GM12878 (cell line): ENCODE data around the gene GTF2A1. TPM values are rescaled to one million over a fixed set of nuclear protein-coding genes. Genes with fewer than 3 reads are reported as not detected.

Experiments used
- ATAC-seq: fragments of 200-7000 bp; cut with Tn5 transposase; 3 replicates; pipeline ENCODE4 v1.9.1; 2020; ENCODE audit warnings: mild to moderate bottlenecking, moderate library complexity
- BruUV-seq: library from RNA; stranded (reverse); fragments of 400-500 nt; replicated peaks from 2 replicates; lab custom pipeline; 2021; lab: Mats Ljungman, UMichigan
- CTCF ChIA-PET: fragments of 300-600 bp; sonication (Branson Sonifier 250); formaldehyde crosslinking; extraction: SDS; loops from one replicate; lab custom pipeline; 2021; ENCODE audit warnings: inconsistent platforms; lab: Yijun Ruan, JAX
- POLR2A ChIA-PET: fragments of 350-600 bp; formaldehyde crosslinking; extraction: SDS; loops from one replicate; lab custom pipeline; 2021; ENCODE audit warnings: inconsistent platforms; lab: Charles Lee
- RAD21 ChIA-PET: fragments of 300-600 bp; sonication (Branson Sonifier 250); formaldehyde crosslinking; loops from one replicate; lab custom pipeline; 2023; ENCODE audit warnings: antibody characterized with exemption; ENCODE audit not compliant: unreplicated experiment; lab: Charles Lee
- SMC1A ChIA-PET: fragments of 300-600 bp; sonication (Branson Sonifier 250); formaldehyde crosslinking; loops from one replicate; lab custom pipeline; 2023; ENCODE audit not compliant: unreplicated experiment, uncharacterized antibody; lab: Charles Lee
- DNase-seq: peaks from one replicate; pipeline ENCODE4 v3.0.0-alpha.2; 2011; ENCODE audit warnings: low read depth, low spot score
- FAIRE-seq: peaks from 3 replicates; lab custom pipeline; 2011; peaks lifted over from hg19 to GRCh38; lab: Jason Lieb, UNC
- H2AFZ ChIP-seq: 2 replicates; pipeline ENCODE4 v1.6.0; 2011; ENCODE audit warnings: low read depth, low read length, control low read depth; ENCODE audit not compliant: control insufficient read depth
- H3K27ac ChIP-seq: 2 replicates; pipeline ENCODE4 v1.5.1; 2011; ENCODE audit warnings: control low read depth; ENCODE audit not compliant: control insufficient read depth, insufficient read depth
- H3K27me3 ChIP-seq, 2 experiments: replicated peaks in 1 of 2; 2 replicates each; pipeline versions ENCODE4 v1.6.0 to v1.6.1; 2011; ENCODE audit warnings: low read length in 1 of 2; ENCODE audit not compliant: control insufficient read depth in 2 of 2, insufficient read depth in 2 of 2
- H3K36me3 ChIP-seq, 2 experiments: 2 replicates each; pipeline ENCODE4 v1.5.1; 2011; ENCODE audit warnings: low read length in 1 of 2; ENCODE audit not compliant: control insufficient read depth in 2 of 2, insufficient read depth in 2 of 2
- H3K4me1 ChIP-seq: 2 replicates; pipeline ENCODE4 v1.6.1; 2011; ENCODE audit warnings: mild to moderate bottlenecking, low read length, moderate library complexity, mixed read lengths; ENCODE audit not compliant: control insufficient read depth, insufficient read depth
- H3K4me2 ChIP-seq: 2 replicates; pipeline ENCODE4 v1.6.0; 2011; ENCODE audit warnings: control low read depth; ENCODE audit not compliant: control insufficient read depth, insufficient read depth
- H3K4me3 ChIP-seq: fragments of 200-600 bp; sonication (generic); 2 replicates; pipeline ENCODE4 v1.5.1; 2016
- H3K79me2 ChIP-seq: 2 replicates; pipeline ENCODE4 v1.6.0; 2011; ENCODE audit warnings: low read length; ENCODE audit not compliant: control insufficient read depth, insufficient read depth
- H3K9ac ChIP-seq: 2 replicates; pipeline ENCODE4 v1.8.0; 2011; ENCODE audit warnings: low read length, control low read depth, mixed read lengths; ENCODE audit not compliant: control insufficient read depth, insufficient read depth
- H3K9me3 ChIP-seq: replicated peaks from 3 replicates; pipeline ENCODE4 v1.5.1; 2011; ENCODE audit warnings: mild to moderate bottlenecking, low read length; ENCODE audit not compliant: control insufficient read depth, insufficient read depth
- H4K20me1 ChIP-seq: 2 replicates; pipeline ENCODE4 v1.6.0; 2011; ENCODE audit not compliant: control insufficient read depth, insufficient read depth
- BHLHE40 ChIP-seq, 2 experiments: fragments of 450-650 bp in 1 of 2; IDR thresholded peaks; 2 replicates each; pipeline ENCODE4 v1.6.1; 2011 to 2017; ENCODE audit warnings: low read depth in 2 of 2, borderline replicate concordance in 1 of 2, improper control_type of control experiment in 1 of 2, low read length in 1 of 2, mild to moderate bottlenecking in 1 of 2
- CEBPB ChIP-seq, 2 experiments: fragments of 150-350 bp in 1 of 2; IDR thresholded peaks; 2 replicates each; pipeline ENCODE4 v1.6.1; 2012 to 2014; ENCODE audit warnings: low read depth in 2 of 2, low read length in 2 of 2, borderline replicate concordance in 1 of 2, inconsistent platforms in 1 of 2
- CHD4 ChIP-seq: fragments of 200-600 bp; sonication (generic); IDR thresholded peaks from 2 replicates; pipeline ENCODE4 v1.6.1; 2016; ENCODE audit warnings: mild to moderate bottlenecking
- NBN ChIP-seq: fragments of 450-650 bp; IDR thresholded peaks from 2 replicates; pipeline ENCODE4 v1.6.1; 2016
- POLR2A ChIP-seq: IDR thresholded peaks from 2 replicates; pipeline ENCODE4 v1.6.1; 2011; ENCODE audit warnings: low read depth, mild to moderate bottlenecking, low read length
- RB1 ChIP-seq: fragments of 450-650 bp; formaldehyde crosslinking; IDR thresholded peaks from 2 replicates; pipeline ENCODE4 v1.6.1; 2017; ENCODE audit warnings: mild to moderate bottlenecking, borderline replicate concordance
- RBBP5 ChIP-seq: fragments of 200-600 bp; sonication (generic); conservative IDR thresholded peaks from 2 replicates; pipeline ENCODE4 v1.6.1; 2016
- RFX5 ChIP-seq: IDR thresholded peaks from 2 replicates; pipeline ENCODE4 v1.6.1; 2011; ENCODE audit warnings: low read depth, low read length, improper control_type of control experiment
- SMAD1 ChIP-seq: fragments of 450-650 bp; IDR thresholded peaks from 2 replicates; pipeline ENCODE4 v1.6.1; 2018; ENCODE audit warnings: mild to moderate bottlenecking, low read depth; ENCODE audit not compliant: partially characterized antibody
- SP1 ChIP-seq: IDR thresholded peaks from one replicate; pipeline ENCODE4 v1.6.1; 2011; ENCODE audit warnings: low read depth, low read length
- STAT1 ChIP-seq: fragments of 450-650 bp; conservative IDR thresholded peaks from 2 replicates; pipeline ENCODE4 v1.6.1; 2014; ENCODE audit warnings: antibody characterized with exemption, mild to moderate bottlenecking
- TCF3 ChIP-seq: IDR thresholded peaks from 2 replicates; pipeline ENCODE4 v1.6.1; 2012; ENCODE audit warnings: low read depth, mild to moderate bottlenecking, low read length, borderline replicate concordance; ENCODE audit not compliant: insufficient read depth
- YBX1 ChIP-seq: fragments of 450-650 bp; IDR thresholded peaks from 2 replicates; pipeline ENCODE4 v1.6.1; 2016; ENCODE audit warnings: antibody characterized with exemption
- ZBTB11 ChIP-seq: fragments of 450-650 bp; formaldehyde crosslinking; IDR thresholded peaks from 2 replicates; pipeline ENCODE4 v1.5.0; 2022; ENCODE audit warnings: mild to moderate bottlenecking, missing genetic modification characterization
- WGBS: methylation state at CpG from one replicate; pipeline ENCODE4 v1.1.6; 2016; ENCODE audit warnings: low lambda C conversion rate; ENCODE audit not compliant: insufficient replicate concordance, insufficient coverage; ENCODE audit errors: missing lambda C conversion rate; 5-methylcytosine and 5-hydroxymethylcytosine counted together
- in situ Hi-C: fragments of 300-500 bp; cut with MboI; formaldehyde crosslinking; loops from 9 replicates; pipeline ENCODE4 v1.14.3; 2018; ENCODE audit warnings: mixed read lengths
- intact Hi-C: fragments of 100-400 bp; cut with micrococcal nuclease; formaldehyde crosslinking; loops from one replicate; pipeline ENCODE4 v1.14.2; 2022; ENCODE audit not compliant: unreplicated experiment
- polyA plus RNA-seq, 11 experiments: library from polyadenylated mRNA; depleted of rRNA in 4 of 11; unstranded in 6 of 11; stranded (reverse) in 5 of 11; fragments of >200 nt; fragmentation: Nextera tagmentation in 4 of 11; fragmentation: Illumina TruSeq in 1 of 11; extraction: Ambion mirVana in 4 of 11; extraction: Trizol in 1 of 11; gene quantifications; 1 replicate in 1 of 11; 2 replicates in 10 of 11; pipeline versions ENCODE4 v1.2.1 to v1.2.3, GENCODE V29; 2011 to 2016; ENCODE audit warnings: inconsistent platforms in 2 of 11, missing spikeins in 2 of 11, low read depth in 1 of 11
- total RNA-seq, 4 experiments: library from RNA; depleted of rRNA in 3 of 4; stranded (reverse); fragments of >200 nt in 3 of 4; fragmentation: Illumina TruSeq in 1 of 4; extraction: Trizol in 1 of 4; gene quantifications; 2 replicates each; pipeline versions ENCODE4 v1.2.1 to v1.2.3, GENCODE V29; 2013 to 2021
- TF ChIP-seq, protein P1 (sequence below): fragments of 450-650 bp; IDR thresholded peaks from 2 replicates; pipeline ENCODE4 v1.6.1; 2018; ENCODE audit warnings: borderline replicate concordance, mild to moderate bottlenecking; ENCODE audit not compliant: partially characterized antibody
- TF ChIP-seq, protein P2 (sequence below): fragments of 450-650 bp; formaldehyde crosslinking; IDR thresholded peaks from 2 replicates; pipeline ENCODE4 v1.4.0; 2022; ENCODE audit warnings: mild to moderate bottlenecking, moderate library complexity

GTF2A1 gene
- total and polyA plus RNA-seq, 10 of the 15 experiments (the other 5 are each of a cell fraction or from before 2014, with no cell fraction given) = 2.5 to 28.7 (median 14.9) TPM

DNA sequence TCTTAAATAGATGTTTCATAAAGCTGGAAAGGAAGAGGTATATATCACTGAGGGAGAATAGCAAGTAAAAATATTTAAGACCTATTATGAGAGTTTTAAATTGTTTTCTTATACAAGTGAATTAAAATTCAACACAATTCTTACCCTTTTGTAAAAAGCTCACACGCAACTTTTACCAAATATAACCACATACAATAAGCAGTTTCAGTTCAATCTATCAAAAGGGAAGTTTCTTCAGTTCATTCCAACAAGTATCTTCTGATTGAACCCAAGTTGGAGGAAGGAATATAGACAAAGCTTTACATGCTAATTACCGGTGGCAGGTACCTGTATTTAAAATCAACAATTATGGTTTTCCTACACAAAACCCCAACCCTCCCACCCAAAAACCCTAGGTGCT lies 41.1 kb downstream of the GTF2A1 start:
- no peaks in the 10 kb centered on the region for H3K9me3 ChIP-seq
- TF ChIP-seq, protein P1, sequence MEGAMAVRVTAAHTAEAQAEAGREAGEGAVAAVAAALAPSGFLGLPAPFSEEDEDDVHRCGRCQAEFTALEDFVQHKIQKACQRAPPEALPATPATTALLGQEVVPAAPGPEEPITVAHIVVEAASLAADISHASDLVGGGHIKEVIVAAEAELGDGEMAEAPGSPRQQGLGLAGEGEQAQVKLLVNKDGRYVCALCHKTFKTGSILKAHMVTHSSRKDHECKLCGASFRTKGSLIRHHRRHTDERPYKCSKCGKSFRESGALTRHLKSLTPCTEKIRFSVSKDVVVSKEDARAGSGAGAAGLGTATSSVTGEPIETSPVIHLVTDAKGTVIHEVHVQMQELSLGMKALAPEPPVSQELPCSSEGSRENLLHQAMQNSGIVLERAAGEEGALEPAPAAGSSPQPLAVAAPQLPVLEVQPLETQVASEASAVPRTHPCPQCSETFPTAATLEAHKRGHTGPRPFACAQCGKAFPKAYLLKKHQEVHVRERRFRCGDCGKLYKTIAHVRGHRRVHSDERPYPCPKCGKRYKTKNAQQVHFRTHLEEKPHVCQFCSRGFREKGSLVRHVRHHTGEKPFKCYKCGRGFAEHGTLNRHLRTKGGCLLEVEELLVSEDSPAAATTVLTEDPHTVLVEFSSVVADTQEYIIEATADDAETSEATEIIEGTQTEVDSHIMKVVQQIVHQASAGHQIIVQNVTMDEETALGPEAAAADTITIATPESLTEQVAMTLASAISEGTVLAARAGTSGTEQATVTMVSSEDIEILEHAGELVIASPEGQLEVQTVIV = no peak
- TF ChIP-seq RFX5 (no peak), CHD4 (no peak), BHLHE40 (IDR thresholded peaks at IDR 0.05; ENCODE audit: borderline replicate concordance in 1 of 2, low read depth in 2 of 2, low read length in 1 of 2) (no peak), RBBP5 (no peak), POLR2A (no peak), YBX1 (no peak), SMAD1 (no peak), SP1 (no peak), NBN (no peak), CEBPB (IDR thresholded peaks at IDR 0.05; ENCODE audit: borderline replicate concordance in 1 of 2, low read depth in 2 of 2, low read length in 2 of 2) (no peak), TCF3 (no peak), ZBTB11 (CRISPR knock-in tag) (no peak), RB1 (no peak), STAT1 (no peak)
- TF ChIP-seq, protein P2, sequence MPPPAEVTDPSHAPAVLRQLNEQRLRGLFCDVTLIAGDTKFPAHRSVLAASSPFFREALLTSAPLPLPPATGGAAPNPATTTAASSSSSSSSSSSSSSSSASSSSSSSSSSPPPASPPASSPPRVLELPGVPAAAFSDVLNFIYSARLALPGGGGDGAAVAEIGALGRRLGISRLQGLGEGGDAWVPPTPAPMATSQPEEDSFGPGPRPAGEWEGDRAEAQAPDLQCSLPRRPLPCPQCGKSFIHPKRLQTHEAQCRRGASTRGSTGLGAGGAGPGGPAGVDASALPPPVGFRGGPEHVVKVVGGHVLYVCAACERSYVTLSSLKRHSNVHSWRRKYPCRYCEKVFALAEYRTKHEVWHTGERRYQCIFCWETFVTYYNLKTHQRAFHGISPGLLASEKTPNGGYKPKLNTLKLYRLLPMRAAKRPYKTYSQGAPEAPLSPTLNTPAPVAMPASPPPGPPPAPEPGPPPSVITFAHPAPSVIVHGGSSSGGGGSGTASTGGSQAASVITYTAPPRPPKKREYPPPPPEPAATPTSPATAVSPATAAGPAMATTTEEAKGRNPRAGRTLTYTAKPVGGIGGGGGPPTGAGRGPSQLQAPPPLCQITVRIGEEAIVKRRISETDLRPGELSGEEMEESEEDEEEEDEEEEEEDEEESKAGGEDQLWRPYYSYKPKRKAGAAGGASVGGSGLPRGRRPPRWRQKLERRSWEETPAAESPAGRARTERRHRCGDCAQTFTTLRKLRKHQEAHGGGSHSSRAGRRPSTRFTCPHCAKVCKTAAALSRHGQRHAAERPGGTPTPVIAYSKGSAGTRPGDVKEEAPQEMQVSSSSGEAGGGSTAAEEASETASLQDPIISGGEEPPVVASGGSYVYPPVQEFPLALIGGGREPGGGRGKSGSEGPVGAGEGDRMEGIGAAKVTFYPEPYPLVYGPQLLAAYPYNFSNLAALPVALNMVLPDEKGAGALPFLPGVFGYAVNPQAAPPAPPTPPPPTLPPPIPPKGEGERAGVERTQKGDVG (CRISPR knock-in tag) = no peak

More for the DNA sequence above, 41.1 kb downstream of the GTF2A1 start:
- in situ Hi-C loops = no loop called here
- H3K4me2 ChIP-seq = no peak overlapping the region
- ChIA-PET POLR2A (interaction anchor here (1.1 to 2.2 kb wide), 2 partner anchors 8 to 39 kb away, joined by 3 to 5 read pairs; no protein-coding TSS in a partner anchor), SMC1A (interaction anchor here (1.0 to 2.8 kb wide), 4 partner anchors 8 to 22 kb away, joined by 3 to 21 read pairs (median 5); no protein-coding TSS in a partner anchor), RAD21 (interaction anchor here (1.1 kb wide), 2 partner anchors 25 to 274 kb away, joined by 3 read pairs; no protein-coding TSS in a partner anchor), CTCF (interaction anchor here (1.1 to 5.7 kb wide), 5 partner anchors 8 to 193 kb away, joined by 3 to 38 read pairs (median 7); no protein-coding TSS in a partner anchor)
- no peaks in the 10 kb centered on the region for H3K79me2 ChIP-seq
- ATAC-seq = no peak
- WGBS = 38% methylated on average over 2 of the region's 2 CpGs
- no peak overlapping the region for H3K27ac ChIP-seq
- no peak overlapping the region for H3K4me3 ChIP-seq
- intact Hi-C loops = no loop called here
- no peak for FAIRE-seq
- H2AFZ ChIP-seq = no peak overlapping the region
- H3K9ac ChIP-seq = no peak overlapping the region
- peaks cover 12% of the 10 kb centered on the region; the same call in 1 of the 2 replicates for H3K4me1 ChIP-seq
- DNase-seq = no peak
- no peaks in the 10 kb centered on the region for H3K27me3 ChIP-seq
- BruUV-seq = no TSS peak
- H4K20me1 ChIP-seq = no peaks in the 10 kb centered on the region
- H3K36me3 ChIP-seq = peaks cover 1 to 3% of the 10 kb centered on the region in 2 experiments; a peak in 2 of 4 replicates
